GM12878 (cell line): ENCODE results near the gene MAD1L1. TPM values are rescaled to one million over a fixed set of nuclear protein-coding genes. Genes with fewer than 3 reads are reported as not detected.

Experiments
- ATAC-seq: fragments of 200-7000 bp; cut with Tn5 transposase; 3 replicates; pipeline ENCODE4 v1.9.1; 2020; ENCODE audit warnings: mild to moderate bottlenecking, moderate library complexity
- BruUV-seq: library from RNA; stranded (reverse); fragments of 400-500 nt; replicated peaks from 2 replicates; lab custom pipeline; 2021; lab: Mats Ljungman, UMichigan
- CTCF ChIA-PET: fragments of 300-600 bp; sonication (Branson Sonifier 250); formaldehyde crosslinking; extraction: SDS; loops from one replicate; lab custom pipeline; 2021; ENCODE audit warnings: inconsistent platforms; lab: Yijun Ruan, JAX
- POLR2A ChIA-PET: fragments of 350-600 bp; formaldehyde crosslinking; extraction: SDS; loops from one replicate; lab custom pipeline; 2021; ENCODE audit warnings: inconsistent platforms; lab: Charles Lee
- RAD21 ChIA-PET: fragments of 300-600 bp; sonication (Branson Sonifier 250); formaldehyde crosslinking; loops from one replicate; lab custom pipeline; 2023; ENCODE audit warnings: antibody characterized with exemption; ENCODE audit not compliant: unreplicated experiment; lab: Charles Lee
- SMC1A ChIA-PET: fragments of 300-600 bp; sonication (Branson Sonifier 250); formaldehyde crosslinking; loops from one replicate; lab custom pipeline; 2023; ENCODE audit not compliant: unreplicated experiment, uncharacterized antibody; lab: Charles Lee
- DNase-seq: peaks from one replicate; pipeline ENCODE4 v3.0.0-alpha.2; 2011; ENCODE audit warnings: low read depth, low spot score
- FAIRE-seq: peaks from 3 replicates; lab custom pipeline; 2011; peaks lifted over from hg19 to GRCh38; lab: Jason Lieb, UNC
- H2AFZ ChIP-seq: 2 replicates; pipeline ENCODE4 v1.6.0; 2011; ENCODE audit warnings: low read depth, low read length, control low read depth; ENCODE audit not compliant: control insufficient read depth
- H3K27ac ChIP-seq: 2 replicates; pipeline ENCODE4 v1.5.1; 2011; ENCODE audit warnings: control low read depth; ENCODE audit not compliant: control insufficient read depth, insufficient read depth
- H3K27me3 ChIP-seq, 2 experiments: replicated peaks in 1 of 2; 2 replicates each; pipeline versions ENCODE4 v1.6.0 to v1.6.1; 2011; ENCODE audit warnings: low read length in 1 of 2; ENCODE audit not compliant: control insufficient read depth in 2 of 2, insufficient read depth in 2 of 2
- H3K36me3 ChIP-seq, 2 experiments: 2 replicates each; pipeline ENCODE4 v1.5.1; 2011; ENCODE audit warnings: low read length in 1 of 2; ENCODE audit not compliant: control insufficient read depth in 2 of 2, insufficient read depth in 2 of 2
- H3K4me1 ChIP-seq: 2 replicates; pipeline ENCODE4 v1.6.1; 2011; ENCODE audit warnings: mild to moderate bottlenecking, low read length, moderate library complexity, mixed read lengths; ENCODE audit not compliant: control insufficient read depth, insufficient read depth
- H3K4me2 ChIP-seq: 2 replicates; pipeline ENCODE4 v1.6.0; 2011; ENCODE audit warnings: control low read depth; ENCODE audit not compliant: control insufficient read depth, insufficient read depth
- H3K4me3 ChIP-seq: fragments of 200-600 bp; sonication (generic); 2 replicates; pipeline ENCODE4 v1.5.1; 2016
- H3K79me2 ChIP-seq: 2 replicates; pipeline ENCODE4 v1.6.0; 2011; ENCODE audit warnings: low read length; ENCODE audit not compliant: control insufficient read depth, insufficient read depth
- H3K9ac ChIP-seq: 2 replicates; pipeline ENCODE4 v1.8.0; 2011; ENCODE audit warnings: low read length, control low read depth, mixed read lengths; ENCODE audit not compliant: control insufficient read depth, insufficient read depth
- H3K9me3 ChIP-seq: replicated peaks from 3 replicates; pipeline ENCODE4 v1.5.1; 2011; ENCODE audit warnings: mild to moderate bottlenecking, low read length; ENCODE audit not compliant: control insufficient read depth, insufficient read depth
- H4K20me1 ChIP-seq: 2 replicates; pipeline ENCODE4 v1.6.0; 2011; ENCODE audit not compliant: control insufficient read depth, insufficient read depth
- ASH2L ChIP-seq: fragments of 300-600, 200-600 bp; sonication (generic); IDR thresholded peaks from 2 replicates; pipeline ENCODE4 v1.6.1; 2017; ENCODE audit warnings: low read depth, mild to moderate bottlenecking, borderline replicate concordance
- ATF3 ChIP-seq: IDR thresholded peaks from 2 replicates; pipeline ENCODE4 v1.6.1; 2011; ENCODE audit warnings: low read depth, mild to moderate bottlenecking, low read length, moderate library complexity, borderline replicate concordance; ENCODE audit errors: extremely low read depth
- BCL3 ChIP-seq: IDR thresholded peaks from 2 replicates; pipeline ENCODE4 v1.6.1; 2011; ENCODE audit warnings: borderline replicate concordance, low read depth, mild to moderate bottlenecking, moderate library complexity, low read length; ENCODE audit not compliant: insufficient read depth, poor library complexity, severe bottlenecking
- ETV6 ChIP-seq, 2 experiments: fragments of 450-650 bp in 1 of 2; IDR thresholded peaks in 1 of 2; conservative IDR thresholded peaks in 1 of 2; 2 replicates each; pipeline ENCODE4 v1.6.1; 2014; ENCODE audit warnings: antibody characterized with exemption in 1 of 2, borderline replicate concordance in 1 of 2, low read depth in 1 of 2, mild to moderate bottlenecking in 1 of 2, moderate library complexity in 1 of 2
- HDAC2 ChIP-seq: fragments of 200-600 bp; sonication (generic); IDR thresholded peaks from 2 replicates; pipeline ENCODE4 v1.6.1; 2017
- NKRF ChIP-seq: fragments of 450-650 bp; conservative IDR thresholded peaks from 2 replicates; pipeline ENCODE4 v1.6.1; 2017; ENCODE audit warnings: mild to moderate bottlenecking, moderate library complexity
- POLR2AphosphoS5 ChIP-seq: IDR thresholded peaks from 2 replicates; pipeline ENCODE4 v1.6.1; 2011; ENCODE audit warnings: mild to moderate bottlenecking, low read length, inconsistent platforms
- SIN3A ChIP-seq: IDR thresholded peaks from 2 replicates; pipeline ENCODE4 v1.6.1; 2012; ENCODE audit warnings: low read depth, low read length, improper control_type of control experiment
- SMARCA5 ChIP-seq: fragments of 450-650 bp; IDR thresholded peaks from 2 replicates; pipeline ENCODE4 v1.6.1; 2017; ENCODE audit warnings: mild to moderate bottlenecking
- USF2 ChIP-seq: IDR thresholded peaks from 2 replicates; pipeline ENCODE4 v1.6.1; 2011; ENCODE audit warnings: low read depth, low read length, improper control_type of control experiment, borderline replicate concordance
- WRNIP1 ChIP-seq: IDR thresholded peaks from 2 replicates; pipeline ENCODE4 v1.6.1; 2011; ENCODE audit warnings: low read depth, low read length, improper control_type of control experiment, borderline replicate concordance
- ZBTB33 ChIP-seq: fragments of 450-650 bp; IDR thresholded peaks from 2 replicates; pipeline ENCODE4 v1.6.1; 2017; ENCODE audit warnings: mild to moderate bottlenecking
- whole genome bisulfite sequencing: methylation state at CpG from one replicate; pipeline ENCODE4 v1.1.6; 2016; ENCODE audit warnings: low lambda C conversion rate; ENCODE audit not compliant: insufficient replicate concordance, insufficient coverage; ENCODE audit errors: missing lambda C conversion rate; 5-methylcytosine and 5-hydroxymethylcytosine counted together
- in situ Hi-C: fragments of 300-500 bp; cut with MboI; formaldehyde crosslinking; loops from 9 replicates; pipeline ENCODE4 v1.14.3; 2018; ENCODE audit warnings: mixed read lengths
- intact Hi-C: fragments of 100-400 bp; cut with micrococcal nuclease; formaldehyde crosslinking; loops from one replicate; pipeline ENCODE4 v1.14.2; 2022; ENCODE audit not compliant: unreplicated experiment
- polyA plus RNA-seq, 11 experiments: library from polyadenylated mRNA; depleted of rRNA in 4 of 11; unstranded in 6 of 11; stranded (reverse) in 5 of 11; fragments of >200 nt; fragmentation: Nextera tagmentation in 4 of 11; fragmentation: Illumina TruSeq in 1 of 11; extraction: Ambion mirVana in 4 of 11; extraction: Trizol in 1 of 11; gene quantifications; 1 replicate in 1 of 11; 2 replicates in 10 of 11; pipeline versions ENCODE4 v1.2.1 to v1.2.3, GENCODE V29; 2011 to 2016; ENCODE audit warnings: inconsistent platforms in 2 of 11, missing spikeins in 2 of 11, low read depth in 1 of 11
- total RNA-seq, 4 experiments: library from RNA; depleted of rRNA in 3 of 4; stranded (reverse); fragments of >200 nt in 3 of 4; fragmentation: Illumina TruSeq in 1 of 4; extraction: Trizol in 1 of 4; gene quantifications; 2 replicates each; pipeline versions ENCODE4 v1.2.1 to v1.2.3, GENCODE V29; 2013 to 2021

Gene MAD1L1
- total and polyA plus RNA-seq, 10 of the 15 experiments (the other 5 are each of a cell fraction or from before 2014, with no cell fraction given) = 2.2 to 76.8 (median 38.3) TPM

- 94% methylated on average over 27 of the region's 27 CpGs for WGBS
- H3K4me3 ChIP-seq = no peak overlapping the region
- H3K27ac ChIP-seq = no peak overlapping the region
- ATAC-seq = no peak
- TF ChIP-seq SIN3A = no peak
- TF ChIP-seq WRNIP1 = no peak
- TF ChIP-seq POLR2AphosphoS5 = no peak
- TF ChIP-seq SMARCA5 = no peak
- TF ChIP-seq USF2 = no peak
- TF ChIP-seq BCL3 = no peak
- TF ChIP-seq HDAC2 = no peak
- TF ChIP-seq NKRF = no peak
- TF ChIP-seq ZBTB33 = no peak
- TF ChIP-seq ATF3 = no peak
- no peak for TF ChIP-seq ETV6 (conservative IDR thresholded peaks at IDR 0.05 in 1 of 2, IDR thresholded peaks at IDR 0.05 in 1 of 2; ENCODE audit: borderline replicate concordance in 1 of 2, low read depth in 1 of 2)
- no peak for TF ChIP-seq ASH2L
- no peak overlapping the region for H2AFZ ChIP-seq
- no peaks in the 10 kb centered on the region for H3K9me3 ChIP-seq
- FAIRE-seq = no peak
- BruUV-seq = no TSS peak
- RAD21 ChIA-PET = no interaction called here
- H3K36me3 ChIP-seq = no peaks in the 10 kb centered on the region
- POLR2A ChIA-PET = no interaction called here
- no peaks in the 10 kb centered on the region for H3K4me1 ChIP-seq
- SMC1A ChIA-PET = no interaction called here
- in situ Hi-C loops (no loop called here), intact Hi-C loops (no loop called here)
- no peak for DNase-seq
- no peak overlapping the region for H3K4me2 ChIP-seq
- no peaks in the 10 kb centered on the region for H3K27me3 ChIP-seq
- H3K79me2 ChIP-seq = no peaks in the 10 kb centered on the region
- H3K9ac ChIP-seq = no peak overlapping the region
- H4K20me1 ChIP-seq = no peaks in the 10 kb centered on the region
- CTCF ChIA-PET = no interaction called here
Measured at GRCh38 chr7:1857487-1858421, 375.0 kb downstream of the MAD1L1 start.
